Activated CD4-positive, alpha-beta T cell treated with anti-CD3 and anti-CD28 coated beads, Interleukin-2, amount 10 ng/mL, durations not matched to agents 7 days and 5 days (primary cell): ENCODE measurements around the gene SCO2. TPM values are rescaled to one million over a fixed set of nuclear protein-coding genes. Genes with fewer than 3 reads are reported as not detected.

Experiments used
- CTCF ChIA-PET: fragments of 350-600 bp; sonication (Branson Sonifier 250); formaldehyde crosslinking; loops from one replicate; lab custom pipeline; 2021; ENCODE audit warnings: antibody characterized with exemption; lab: Charles Lee
- POLR2A ChIA-PET: fragments of 350-600 bp; sonication (Branson Sonifier 250); formaldehyde crosslinking; loops from one replicate; lab custom pipeline; 2021; ENCODE audit warnings: antibody characterized with exemption; lab: Charles Lee
- DNase-seq: peaks from one replicate; pipeline ENCODE4 v3.0.0-alpha.2; 2020
- H3K27ac Mint-ChIP-seq: one replicate; pipeline ENCODE4 v1.8.0; 2021; ENCODE audit warnings: mild to moderate bottlenecking, moderate library complexity, mixed read lengths
- H3K27me3 Mint-ChIP-seq: one replicate; pipeline ENCODE4 v1.8.0; 2021; ENCODE audit warnings: mixed read lengths
- H3K36me3 Mint-ChIP-seq: one replicate; pipeline ENCODE4 v1.8.0; 2021; ENCODE audit warnings: low read depth, mixed read lengths
- H3K4me1 Mint-ChIP-seq: one replicate; pipeline ENCODE4 v1.8.0; 2021; ENCODE audit warnings: mixed read lengths
- H3K4me3 Mint-ChIP-seq: one replicate; pipeline ENCODE4 v1.8.0; 2021; ENCODE audit warnings: mild to moderate bottlenecking, moderate library complexity, mixed read lengths
- H3K9me3 Mint-ChIP-seq: one replicate; pipeline ENCODE4 v1.8.0; 2021; ENCODE audit warnings: mixed read lengths
- total RNA-seq, 2 experiments: library from RNA; stranded (reverse); gene quantifications; one replicate each; pipeline ENCODE4 v1.2.3, GENCODE V29; 2021

SCO2 gene
- total RNA-seq, 2 experiments from 2014 or later = 2.8 to 10.5 TPM

DNA sequence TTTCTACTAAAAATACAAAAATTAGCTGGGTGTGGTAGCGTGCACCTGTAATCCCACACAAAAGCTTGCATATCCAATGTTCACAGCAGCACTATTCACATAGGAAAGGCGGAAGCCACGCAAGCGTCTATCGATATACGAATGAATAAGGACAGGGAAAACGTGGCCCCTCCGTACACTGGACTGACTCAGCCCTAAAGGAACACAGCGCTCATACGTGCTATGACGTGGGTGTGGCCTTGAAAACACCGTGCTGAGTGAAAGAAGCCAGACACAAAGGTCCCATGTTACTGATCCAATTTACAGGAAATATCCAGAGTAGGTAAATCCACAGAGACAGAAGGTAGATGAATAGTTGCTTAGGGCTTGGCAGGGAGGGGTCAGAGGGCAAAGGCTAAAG, 24.9 kb downstream of the SCO2 start:
- no peak for DNase-seq
- CTCF ChIA-PET = interaction anchor here (3.6 kb wide), 1 partner anchor 27 kb away, joined by 13 read pairs; no protein-coding TSS in a partner anchor
- H3K27ac Mint-ChIP-seq = no peak overlapping the region
- H3K4me3 Mint-ChIP-seq = no peak overlapping the region
- no peaks in the 10 kb centered on the region for H3K36me3 Mint-ChIP-seq
- peaks cover 11% of the 10 kb centered on the region for H3K4me1 Mint-ChIP-seq
- POLR2A ChIA-PET = no interaction called here
- H3K27me3 Mint-ChIP-seq = peaks cover 9% of the 10 kb centered on the region
- no peaks in the 10 kb centered on the region for H3K9me3 Mint-ChIP-seq

DNA sequence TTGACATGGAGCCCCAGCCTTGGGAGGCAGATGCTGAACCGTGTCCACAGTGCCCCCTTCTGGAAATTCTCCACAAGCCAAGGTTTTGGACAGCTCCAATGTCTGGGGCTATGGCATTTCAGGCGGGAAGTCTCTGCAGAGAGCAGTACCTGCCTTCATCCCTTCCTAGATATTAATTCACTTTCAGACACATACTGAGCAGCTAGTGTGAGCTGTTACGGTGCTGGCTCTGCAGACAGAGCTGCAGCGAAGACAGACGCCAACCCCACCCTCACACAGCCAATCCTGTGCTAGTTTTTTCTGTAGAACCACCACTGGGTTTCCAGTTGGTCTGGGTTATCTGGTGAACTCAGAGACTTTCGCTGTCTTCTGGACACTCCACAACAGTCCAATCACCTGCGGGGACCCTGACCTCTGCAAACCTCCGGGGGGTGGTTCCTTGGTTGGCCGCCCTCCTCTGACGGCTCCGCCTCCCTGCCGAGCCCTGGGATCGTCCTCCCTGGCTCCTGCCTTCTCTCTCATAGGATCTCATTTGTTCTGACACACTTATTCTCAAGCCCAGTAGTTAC, 27.0 kb downstream of the SCO2 start:
- no peaks in the 10 kb centered on the region for H3K36me3 Mint-ChIP-seq
- peaks cover 11% of the 10 kb centered on the region for H3K4me1 Mint-ChIP-seq
- H3K9me3 Mint-ChIP-seq = no peaks in the 10 kb centered on the region
- CTCF ChIA-PET = interaction anchor here (0.6 to 3.6 kb wide), 21 partner anchors 8 to 254 kb away, joined by 3 to 13 read pairs (median 5); partner anchors contain the start of genes HDAC10, LMF2, MIOX and NCAPH2
- DNase-seq = peak; percentile 78
- POLR2A ChIA-PET = no interaction called here
- H3K27ac Mint-ChIP-seq = peak overlapping the region; percentile 17
- H3K27me3 Mint-ChIP-seq = peaks cover 12% of the 10 kb centered on the region
- no peak overlapping the region for H3K4me3 Mint-ChIP-seq

DNA sequence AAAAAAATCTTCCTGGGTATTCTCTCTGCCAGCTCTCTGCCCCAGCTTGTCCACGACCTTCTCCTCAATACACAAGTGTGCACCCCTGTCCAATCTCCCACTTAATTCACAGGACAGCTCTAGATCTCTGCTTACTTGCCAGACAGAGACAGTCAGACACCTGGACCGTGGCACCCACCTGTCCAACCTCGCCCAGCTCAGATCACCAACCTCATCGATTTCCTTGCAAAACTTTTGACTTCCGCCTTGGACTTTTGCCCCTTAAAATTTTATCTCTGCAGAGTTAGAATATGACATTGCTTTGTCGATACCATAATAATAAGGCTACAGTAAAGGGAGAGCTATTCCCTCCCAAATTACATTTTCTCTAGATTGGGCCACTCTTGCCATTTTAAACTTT, 28.3 kb downstream of the SCO2 start:
- Mint-ChIP-seq H3K9me3 (no peaks in the 10 kb centered on the region), H3K4me3 (no peak overlapping the region)
- POLR2A ChIA-PET = no interaction called here

DNA sequence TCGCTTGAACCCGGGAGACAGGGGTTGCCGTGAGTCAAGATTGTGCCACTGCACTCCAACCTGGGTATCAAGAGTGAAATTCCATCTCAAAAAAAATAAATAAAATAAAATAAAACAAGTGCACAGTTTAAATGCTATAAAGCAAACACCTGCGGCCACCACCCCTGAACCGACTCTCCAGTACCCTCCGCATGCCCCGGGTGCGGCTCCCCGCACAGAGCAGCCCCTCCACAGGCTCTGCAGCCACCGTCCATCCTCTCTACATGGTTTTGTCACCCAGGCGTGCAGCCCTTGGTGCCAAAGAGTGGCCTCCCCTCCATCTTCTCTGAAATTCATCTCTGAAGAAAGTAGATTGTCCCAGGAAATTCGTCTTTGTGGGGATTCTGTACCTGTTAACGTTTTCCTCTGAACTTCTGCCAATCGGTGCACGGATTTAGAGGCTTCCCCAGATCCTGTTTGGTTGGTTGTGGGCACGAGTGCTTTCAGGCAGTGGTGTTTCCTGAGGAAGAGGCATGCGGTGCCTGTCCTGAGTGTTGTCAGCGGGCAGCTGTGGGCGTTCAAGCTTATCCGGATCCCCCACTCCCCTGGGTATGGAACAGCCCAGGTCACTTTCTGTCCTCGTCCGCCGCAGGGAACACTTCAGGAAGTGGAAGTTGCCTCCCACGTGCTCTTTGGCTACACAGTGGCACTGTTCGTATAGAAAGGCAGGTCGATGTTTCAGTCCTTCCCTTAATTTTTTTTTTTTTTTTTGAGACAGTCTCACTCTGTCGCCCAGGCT, 34.7 kb downstream of the SCO2 start:
- H3K27ac Mint-ChIP-seq = peak overlapping the region; percentile 46
- no peaks in the 10 kb centered on the region for H3K36me3 Mint-ChIP-seq
- no peak overlapping the region for H3K4me3 Mint-ChIP-seq
- POLR2A ChIA-PET = interaction anchor here (0.6 kb wide), 1 partner anchor 15 kb away, joined by 3 read pairs; no protein-coding TSS in a partner anchor
- peaks cover 11% of the 10 kb centered on the region for H3K4me1 Mint-ChIP-seq
- peaks cover 10% of the 10 kb centered on the region for H3K27me3 Mint-ChIP-seq
- CTCF ChIA-PET = interaction anchor here (1.0 to 1.7 kb wide), 2 partner anchors 7 to 35 kb away, joined by 3 to 5 read pairs; no protein-coding TSS in a partner anchor
- H3K9me3 Mint-ChIP-seq = no peaks in the 10 kb centered on the region
- DNase-seq = no peak

More for the DNA sequence above, 28.3 kb downstream of the SCO2 start:
- peaks cover 14% of the 10 kb centered on the region for H3K27me3 Mint-ChIP-seq
- H3K36me3 Mint-ChIP-seq = no peaks in the 10 kb centered on the region
- DNase-seq = no peak
- H3K4me1 Mint-ChIP-seq = peaks cover 11% of the 10 kb centered on the region
- H3K27ac Mint-ChIP-seq = no peak overlapping the region
- CTCF ChIA-PET = interaction anchor here (0.6 to 3.6 kb wide), 13 partner anchors 7 to 354 kb away, joined by 3 to 13 read pairs (median 4); partner anchors contain the start of genes LMF2, NCAPH2, SCO2 and SYCE3

DNA sequence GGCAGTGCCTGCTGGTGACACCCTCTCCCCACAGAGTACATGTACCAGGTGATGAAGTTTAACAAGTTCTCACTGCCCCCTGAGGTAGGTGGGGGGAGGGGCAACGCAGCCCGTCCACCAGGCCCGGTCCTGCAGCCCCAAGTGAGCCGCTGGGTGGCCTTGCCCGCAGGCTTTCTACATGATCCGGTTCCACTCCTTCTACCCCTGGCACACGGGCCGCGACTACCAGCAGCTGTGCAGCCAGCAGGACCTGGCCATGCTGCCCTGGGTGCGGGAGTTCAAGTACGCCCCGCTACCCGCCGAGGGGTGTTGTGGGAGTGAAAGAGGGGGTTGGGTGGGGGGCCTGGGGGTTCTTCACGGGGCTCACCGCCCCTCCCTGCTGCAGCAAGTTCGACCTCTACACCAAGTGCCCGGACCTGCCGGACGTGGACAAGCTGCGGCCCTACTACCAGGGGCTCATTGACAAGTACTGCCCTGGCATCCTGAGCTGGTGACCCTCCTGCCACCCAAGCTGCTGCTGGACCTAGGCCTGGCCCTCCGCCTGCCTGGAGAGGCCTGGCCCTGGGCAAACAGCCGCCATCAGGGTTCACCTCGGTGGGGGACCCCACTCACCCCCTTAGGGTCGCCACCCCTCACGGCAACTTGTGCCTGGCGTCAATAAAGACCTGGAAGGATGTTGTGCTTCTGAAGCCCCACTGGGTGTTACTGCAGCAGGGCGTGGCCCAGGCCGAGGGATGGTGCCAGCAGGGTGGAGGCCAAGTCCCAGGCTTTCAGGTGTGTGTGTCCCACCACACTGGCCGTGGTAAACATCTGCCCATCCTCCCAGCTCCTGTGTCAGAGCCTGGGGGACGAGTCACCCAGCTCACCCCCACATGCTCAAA, 35.8 kb downstream of the SCO2 start:
- H3K9me3 Mint-ChIP-seq = no peaks in the 10 kb centered on the region

GRCh38 chr22:50488886-50489285, 36.5 kb downstream of the SCO2 start:
- Mint-ChIP-seq H3K9me3 (no peaks in the 10 kb centered on the region), H3K27ac (no peak overlapping the region), H3K4me1 (peaks cover 11% of the 10 kb centered on the region), H3K4me3 (no peak overlapping the region), H3K27me3 (peaks cover 7% of the 10 kb centered on the region), H3K36me3 (no peaks in the 10 kb centered on the region)
- CTCF ChIA-PET = interaction anchor here (1.7 kb wide), 1 partner anchor 9 kb away, joined by 5 read pairs; no protein-coding TSS in a partner anchor
- POLR2A ChIA-PET = no interaction called here
- DNase-seq = no peak

More for the DNA sequence above, 35.8 kb downstream of the SCO2 start:
- CTCF ChIA-PET = interaction anchor here (0.9 to 1.7 kb wide), 3 partner anchors 8 to 213 kb away, joined by 3 to 5 read pairs (median 3); no protein-coding TSS in a partner anchor
- Mint-ChIP-seq H3K27me3 (peaks cover 7% of the 10 kb centered on the region), H3K4me3 (no peak overlapping the region), H3K27ac (no peak overlapping the region), H3K4me1 (peaks cover 11% of the 10 kb centered on the region), H3K36me3 (no peaks in the 10 kb centered on the region)
- POLR2A ChIA-PET = no interaction called here
- no peak for DNase-seq

DNA sequence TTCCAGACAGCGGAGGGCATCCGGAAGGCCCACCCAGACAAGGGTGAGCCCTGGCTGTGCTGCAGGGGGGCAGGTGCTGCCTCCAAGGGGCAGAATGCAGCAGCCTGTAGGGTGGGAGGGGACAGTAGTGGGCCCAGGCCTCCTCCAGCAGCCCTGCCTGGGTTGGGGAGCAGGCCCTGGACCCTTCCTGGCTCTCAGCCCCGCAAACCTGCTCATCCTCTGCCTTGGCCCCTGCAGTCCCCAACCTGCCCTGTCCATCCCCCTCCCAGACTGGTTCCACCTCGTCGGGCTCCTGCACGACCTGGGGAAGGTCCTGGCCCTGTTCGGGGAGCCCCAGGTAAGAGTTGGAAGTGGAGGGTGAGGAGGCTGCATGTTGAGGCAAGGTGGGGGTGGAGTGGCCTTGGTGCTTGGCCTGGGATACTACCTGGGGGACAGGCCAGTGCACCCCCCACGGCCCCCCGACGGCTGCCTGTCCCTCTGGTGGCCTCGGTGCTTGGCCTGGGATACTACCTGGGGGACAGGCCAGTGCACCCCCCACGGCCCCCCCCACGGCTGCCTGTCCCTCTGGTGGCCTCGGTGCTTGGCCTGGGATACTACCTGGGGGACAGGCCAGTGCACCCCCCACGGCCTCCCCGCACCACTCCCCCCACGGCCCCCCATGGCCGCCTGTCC, 37.3 kb downstream of the SCO2 start:
- CTCF ChIA-PET = no interaction called here

GRCh38 chr22:50487290-50488005, 38.0 kb downstream of the SCO2 start:
- peaks cover 2% of the 10 kb centered on the region for H3K27me3 Mint-ChIP-seq
- ChIA-PET CTCF (no interaction called here), POLR2A (no interaction called here)
- no peak overlapping the region for H3K4me3 Mint-ChIP-seq
- H3K36me3 Mint-ChIP-seq = no peaks in the 10 kb centered on the region
- no peak overlapping the region for H3K27ac Mint-ChIP-seq
- peaks cover 11% of the 10 kb centered on the region for H3K4me1 Mint-ChIP-seq
- no peaks in the 10 kb centered on the region for H3K9me3 Mint-ChIP-seq
- no peak for DNase-seq

More for the DNA sequence above, 37.3 kb downstream of the SCO2 start:
- Mint-ChIP-seq H3K4me1 (peaks cover 11% of the 10 kb centered on the region), H3K4me3 (no peak overlapping the region), H3K27ac (no peak overlapping the region), H3K27me3 (peaks cover 3% of the 10 kb centered on the region), H3K36me3 (no peaks in the 10 kb centered on the region), H3K9me3 (no peaks in the 10 kb centered on the region)
- POLR2A ChIA-PET = no interaction called here
- DNase-seq = no peak

DNA sequence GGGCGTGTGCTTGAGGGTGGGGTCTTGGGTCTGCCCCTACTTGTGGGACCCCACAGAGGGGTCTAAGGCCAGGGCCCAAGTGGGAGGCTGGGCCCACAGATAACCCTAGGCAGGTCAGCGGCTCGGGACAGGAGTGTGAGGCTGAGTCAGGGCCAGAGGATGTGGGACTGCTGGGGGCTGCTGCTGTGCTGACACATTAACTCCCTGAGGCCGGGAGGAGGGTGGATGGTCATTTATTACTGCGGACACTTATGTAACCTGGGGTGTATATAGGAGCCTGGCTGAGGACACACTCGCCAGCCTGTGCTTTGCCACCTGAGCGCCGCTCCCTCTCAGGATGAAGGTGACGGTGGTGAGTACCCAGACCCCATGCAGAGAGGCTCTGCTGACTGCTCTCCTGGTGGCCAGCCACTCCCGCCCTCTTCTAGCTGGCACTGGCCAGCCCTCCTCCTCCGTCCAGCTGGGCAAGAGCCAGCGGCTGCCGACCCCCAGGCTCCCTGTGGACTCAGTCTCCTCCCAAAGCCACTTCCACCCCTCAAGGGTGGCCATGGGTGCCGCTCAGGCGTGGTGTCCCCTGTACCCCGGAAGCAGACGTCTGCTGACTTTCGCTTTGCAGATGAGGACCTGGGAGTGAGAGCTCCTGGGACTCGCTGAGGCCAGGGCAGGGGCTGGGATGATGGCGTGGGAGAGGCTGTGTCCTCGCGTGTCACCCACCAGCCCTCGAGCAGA, 38.7 kb downstream of the SCO2 start, which contains the start of gene MIOX:
Gene MIOX (plus strand): TSS at position 299 of the 729 bp plus-strand sequence. CDS start 39 bp downstream, at position 338.
- DNase-seq = no peak

GRCh38 chr22:50485221-50486131, 39.9 kb downstream of the SCO2 start:
- Mint-ChIP-seq H3K27ac (no peak overlapping the region), H3K4me3 (no peak overlapping the region), H3K4me1 (peaks cover 2% of the 10 kb centered on the region), H3K9me3 (no peaks in the 10 kb centered on the region), H3K36me3 (no peaks in the 10 kb centered on the region), H3K27me3 (peaks cover 3% of the 10 kb centered on the region)
- ChIA-PET POLR2A (no interaction called here), CTCF (interaction anchor here (0.9 to 1.8 kb wide), 5 partner anchors 12 to 209 kb away, joined by 3 to 6 read pairs (median 4); no protein-coding TSS in a partner anchor)
- no peak for DNase-seq

More for the DNA sequence above, 38.7 kb downstream of the SCO2 start, which contains the start of gene MIOX:
- Mint-ChIP-seq H3K4me3 (no peak within 1 kb of the TSS), H3K27ac (peak within 1 kb of the TSS; percentile 12), H3K36me3 (no peaks in the 10 kb centered on the region), H3K4me1 (peaks cover 11% of the 10 kb centered on the region), H3K27me3 (peaks cover 2% of the 10 kb centered on the region), H3K9me3 (no peaks in the 10 kb centered on the region)
- ChIA-PET POLR2A (no interaction called here), CTCF (interaction anchor here (0.9 to 1.6 kb wide), 2 partner anchors 11 to 49 kb away, joined by 4 to 5 read pairs; no protein-coding TSS in a partner anchor)
